Ishikawa (cell line): ENCODE data around the gene PLEKHB1.

ENCODE experiments used
- CEBPB ChIP-seq: IDR thresholded peaks from 2 replicates; pipeline ENCODE4 v1.6.1; 2012
- EP300 ChIP-seq: IDR thresholded peaks from 2 replicates; pipeline ENCODE4 v1.6.1; 2012; ENCODE audit warnings: borderline replicate concordance
- NFIC ChIP-seq: IDR thresholded peaks from 2 replicates; pipeline ENCODE4 v1.6.1; 2012
- TAF1 ChIP-seq: IDR thresholded peaks from 2 replicates; pipeline ENCODE4 v1.6.1; 2012; ENCODE audit warnings: low read depth, mild to moderate bottlenecking
- YY1 ChIP-seq: IDR thresholded peaks from 2 replicates; pipeline ENCODE4 v1.6.1; 2012; ENCODE audit warnings: low read depth
- TF ChIP-seq, protein P1 (sequence below): IDR thresholded peaks from 2 replicates; pipeline ENCODE4 v1.6.1; 2012

DNA sequence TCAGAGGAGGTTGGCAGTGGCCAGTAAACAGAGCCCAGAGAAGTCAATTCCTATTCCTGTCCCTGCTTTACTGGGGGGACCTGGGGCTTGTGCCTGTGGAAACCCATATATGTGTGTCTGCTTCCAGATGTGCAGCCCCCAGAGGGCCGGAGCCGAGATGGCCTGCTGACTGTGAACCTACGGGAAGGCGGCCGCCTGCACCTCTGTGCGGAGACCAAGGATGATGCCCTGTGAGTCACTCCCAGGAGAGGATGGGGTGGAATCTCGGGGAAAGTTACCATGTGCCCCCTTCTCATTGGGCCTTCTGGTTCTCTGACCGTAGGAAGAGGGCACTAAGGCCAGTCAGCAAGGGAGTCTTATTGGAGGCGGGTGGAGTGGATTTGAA lies 5.3 kb downstream of the PLEKHB1 start:
- TF ChIP-seq EP300, result no peak
- TF ChIP-seq TAF1, result no peak
- no peak for TF ChIP-seq YY1
- TF ChIP-seq, protein P1, sequence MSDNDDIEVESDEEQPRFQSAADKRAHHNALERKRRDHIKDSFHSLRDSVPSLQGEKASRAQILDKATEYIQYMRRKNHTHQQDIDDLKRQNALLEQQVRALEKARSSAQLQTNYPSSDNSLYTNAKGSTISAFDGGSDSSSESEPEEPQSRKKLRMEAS, result no peak
- no peak for TF ChIP-seq CEBPB
- no peak for TF ChIP-seq NFIC
